Neural progenitor cell (in vitro differentiated cells): ENCODE data around the gene TWIST2. TPM values are rescaled to one million over a fixed set of nuclear protein-coding genes. Genes with fewer than 3 reads are reported as not detected.

Experiments
- DNase-seq: peaks from one replicate; pipeline ENCODE4 v3.0.0-alpha.2; 2016; ENCODE audit warnings: low spot score
- H2AFZ ChIP-seq: fragments of 200-600 bp; sonication (generic); replicated peaks from 2 replicates; pipeline ENCODE4 v1.6.1; 2016; ENCODE audit warnings: antibody characterized with exemption
- H3F3A ChIP-seq: fragments of 200-600 bp; sonication (generic); 2 replicates; pipeline ENCODE4 v1.6.1; 2016; ENCODE audit warnings: antibody characterized with exemption, low read depth
- H3K27ac ChIP-seq: fragments of 200-600 bp; sonication (generic); 2 replicates; pipeline ENCODE4 v1.5.1; 2016; ENCODE audit warnings: mild to moderate bottlenecking
- H3K27me3 ChIP-seq: fragments of 200-600 bp; sonication (generic); 2 replicates; pipeline ENCODE4 v1.6.1; 2016; ENCODE audit warnings: mild to moderate bottlenecking, moderate library complexity
- H3K36me3 ChIP-seq: fragments of 200-600 bp; sonication (generic); 2 replicates; pipeline ENCODE4 v1.5.1; 2016
- H3K4me1 ChIP-seq: fragments of 200-600 bp; sonication (generic); 2 replicates; pipeline ENCODE4 v1.6.1; 2016; ENCODE audit warnings: mixed run types
- H3K4me2 ChIP-seq: fragments of 200-600 bp; sonication (generic); 2 replicates; pipeline ENCODE4 v1.6.1; 2016
- H3K4me3 ChIP-seq: fragments of 200-600 bp; sonication (generic); 2 replicates; pipeline ENCODE4 v1.5.1; 2016
- H3K79me2 ChIP-seq: fragments of 200-600 bp; sonication (generic); 2 replicates; pipeline ENCODE4 v1.6.1; 2016; ENCODE audit warnings: low read depth
- H3K9ac ChIP-seq: fragments of 200-600 bp; sonication (generic); 2 replicates; pipeline ENCODE4 v1.6.1; 2016
- H3K9me3 ChIP-seq: fragments of 200-600 bp; sonication (generic); 2 replicates; pipeline ENCODE4 v1.5.1; 2016; ENCODE audit warnings: low read depth
- H4K20me1 ChIP-seq: fragments of 200-600 bp; sonication (generic); 2 replicates; pipeline ENCODE4 v1.6.1; 2016; ENCODE audit warnings: low read depth
- H3K27ac Mint-ChIP-seq: 3 replicates; pipeline ENCODE4 v1.8.0; 2021; ENCODE audit warnings: mixed read lengths
- H3K27me3 Mint-ChIP-seq: 2 replicates; pipeline ENCODE4 v1.8.0; 2022; ENCODE audit warnings: low read depth, mild to moderate bottlenecking, inconsistent platforms, moderate library complexity, mixed read lengths; ENCODE audit not compliant: insufficient read depth
- H3K36me3 Mint-ChIP-seq: 3 replicates; pipeline ENCODE4 v1.8.0; 2021; ENCODE audit warnings: mixed read lengths
- H3K4me1 Mint-ChIP-seq: 3 replicates; pipeline ENCODE4 v1.8.0; 2021; ENCODE audit warnings: mixed read lengths
- H3K4me3 Mint-ChIP-seq: 3 replicates; pipeline ENCODE4 v1.8.0; 2021; ENCODE audit warnings: mild to moderate bottlenecking, moderate library complexity, mixed read lengths
- H3K9me3 Mint-ChIP-seq: 3 replicates; pipeline ENCODE4 v1.8.0; 2020; ENCODE audit warnings: mixed read lengths
- CTCF ChIP-seq: fragments of 200-600 bp; sonication (generic); IDR thresholded peaks from 2 replicates; pipeline ENCODE4 v1.5.1; 2017; ENCODE audit warnings: antibody characterized with exemption, mild to moderate bottlenecking
- EZH2 ChIP-seq: fragments of 200-600 bp; sonication (generic); IDR thresholded peaks from 2 replicates; pipeline ENCODE4 v1.6.1; 2017; ENCODE audit warnings: antibody characterized with exemption, mild to moderate bottlenecking, moderate library complexity
- EZH2phosphoT487 ChIP-seq: fragments of 200-600 bp; sonication (generic); IDR thresholded peaks from 2 replicates; pipeline ENCODE4 v1.6.1; 2017; ENCODE audit warnings: antibody characterized with exemption
- total RNA-seq: library from RNA; depleted of rRNA; stranded (reverse); fragments of >200 nt; gene quantifications from 2 replicates; pipeline ENCODE4 v1.2.3, GENCODE V29; 2015; ENCODE audit warnings: low replicate concordance

TWIST2 gene
- total RNA-seq, 1 donor from 2014 or later, result 0.51 TPM

GRCh38 chr2:238803996-238804870 lies 43.7 kb upstream of the TWIST2 start:
- Histone ChIP-seq H3K9ac (no peak overlapping the region), H3K4me2 (no peak overlapping the region)
- DNase-seq, result no peak

GRCh38 chr2:238808761-238809160 lies 39.1 kb upstream of the TWIST2 start:
- Histone ChIP-seq H3K36me3 (no peaks in the 10 kb centered on the region), H3K27ac (no peak overlapping the region), H3K4me2 (no peak overlapping the region), H3K79me2 (no peaks in the 10 kb centered on the region), H3K27me3 (peaks cover 15% of the 10 kb centered on the region), H2AFZ (no peak overlapping the region), H3K9ac (no peak overlapping the region), H3K4me1 (no peaks in the 10 kb centered on the region), H3F3A (no peaks in the 10 kb centered on the region), H4K20me1 (no peaks in the 10 kb centered on the region), H3K9me3 (peaks cover 8% of the 10 kb centered on the region), H3K4me3 (no peak overlapping the region)
- Mint-ChIP-seq H3K36me3 (no peaks in the 10 kb centered on the region), H3K27ac (no peak overlapping the region), H3K4me1 (no peaks in the 10 kb centered on the region), H3K27me3 (peaks cover 7% of the 10 kb centered on the region), H3K4me3 (no peak overlapping the region), H3K9me3 (peaks cover 30% of the 10 kb centered on the region)
- TF ChIP-seq CTCF, result no peak
- TF ChIP-seq EZH2, result no peak
- TF ChIP-seq EZH2phosphoT487, result no peak
- no peak for DNase-seq

More at GRCh38 chr2:238803996-238804870, 43.7 kb upstream of the TWIST2 start:
- Histone ChIP-seq H3K36me3 (no peaks in the 10 kb centered on the region), H3K4me3 (no peak overlapping the region), H3F3A (no peaks in the 10 kb centered on the region), H3K9me3 (peaks cover 3% of the 10 kb centered on the region), H3K79me2 (no peaks in the 10 kb centered on the region), H2AFZ (no peak overlapping the region), H3K4me1 (no peaks in the 10 kb centered on the region), H3K27me3 (peaks cover 22% of the 10 kb centered on the region), H3K27ac (no peak overlapping the region), H4K20me1 (no peaks in the 10 kb centered on the region)
- TF ChIP-seq CTCF (no peak), EZH2 (no peak), EZH2phosphoT487 (no peak)
- no peak overlapping the region for H3K4me3 Mint-ChIP-seq
- H3K4me1 Mint-ChIP-seq, result no peaks in the 10 kb centered on the region
- peaks cover 20% of the 10 kb centered on the region for H3K9me3 Mint-ChIP-seq
- no peaks in the 10 kb centered on the region for H3K36me3 Mint-ChIP-seq
- peaks cover 7% of the 10 kb centered on the region for H3K27me3 Mint-ChIP-seq
- no peak overlapping the region for H3K27ac Mint-ChIP-seq

- no peak for TF ChIP-seq EZH2phosphoT487
- no peak for TF ChIP-seq EZH2
- TF ChIP-seq CTCF, result no peak
- Mint-ChIP-seq H3K4me1 (no peaks in the 10 kb centered on the region), H3K9me3 (peaks cover 30% of the 10 kb centered on the region), H3K27me3 (peaks cover 10% of the 10 kb centered on the region), H3K4me3 (no peak overlapping the region), H3K36me3 (no peaks in the 10 kb centered on the region), H3K27ac (no peak overlapping the region)
- H4K20me1 ChIP-seq, result no peaks in the 10 kb centered on the region
- no peaks in the 10 kb centered on the region for H3K4me1 ChIP-seq
- H3K9ac ChIP-seq, result no peak overlapping the region
- H3K27ac ChIP-seq, result no peak overlapping the region
- no peaks in the 10 kb centered on the region for H3F3A ChIP-seq
- peaks cover 5% of the 10 kb centered on the region for H3K27me3 ChIP-seq
- H3K9me3 ChIP-seq, result peaks cover 8% of the 10 kb centered on the region
- no peak overlapping the region for H2AFZ ChIP-seq
- DNase-seq, result no peak
- H3K4me3 ChIP-seq, result no peak overlapping the region
- no peaks in the 10 kb centered on the region for H3K36me3 ChIP-seq
- H3K4me2 ChIP-seq, result no peak overlapping the region
- H3K79me2 ChIP-seq, result no peaks in the 10 kb centered on the region
These were observed 37.6 kb upstream of the TWIST2 start for GRCh38 chr2:238810321-238810720.
